HPDE6-E6E7 (cell line): ENCODE measurements around the gene CCDC182.

Source experiments
- DNase-seq: peaks from one replicate; pipeline ENCODE4 v3.0.0; 2011; ENCODE audit warnings: missing footprints; ENCODE audit errors: extremely low spot score

CCDC182 gene

GRCh38 chr17:57697891-57698711 is 47.0 kb downstream of the CCDC182 start:
- DNase-seq = no peak

- DNase-seq = no peak
These were observed 47.9 kb downstream of the CCDC182 start for GRCh38 chr17:57697197-57697596.

- no peak for DNase-seq
These were observed 49.0 kb downstream of the CCDC182 start for GRCh38 chr17:57696050-57696449.
